ENCODE data around the gene PRL.

PRL gene

DNA sequence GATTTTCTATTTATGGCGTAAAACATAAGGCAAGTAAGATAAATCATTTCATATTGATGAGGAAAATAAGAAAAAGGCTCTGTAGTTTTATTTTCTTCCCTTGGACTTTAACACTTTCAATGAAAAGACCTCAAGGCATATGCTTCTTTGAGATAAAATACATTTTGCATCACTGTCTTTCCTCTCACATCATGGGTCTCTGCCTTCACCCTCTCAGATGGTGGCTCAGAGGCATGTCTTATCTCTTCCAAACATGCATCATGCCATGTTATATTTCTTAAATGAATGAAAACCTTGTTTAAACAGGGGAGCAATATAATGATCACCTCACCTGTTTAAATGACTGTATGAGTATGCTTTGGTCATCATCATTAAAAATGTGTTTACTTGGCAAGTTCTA lies 59.3 kb downstream of the PRL start:
- no peaks in the 10 kb centered on the region for H3K36me3 ChIP-seq (ENCODE audit: control insufficient read depth, insufficient read depth, low read length)
- no peaks in the 10 kb centered on the region for H3K9me3 ChIP-seq (ENCODE audit: control insufficient read depth, low read length)
- H3K27ac ChIP-seq (ENCODE audit: insufficient read depth, low read depth, low read length, poor library complexity, severe bottlenecking), result no peak overlapping the region
- no CpG with 5 or more reads among the region's 1 CpG for WGBS, 2 experiments
- no peaks in the 10 kb centered on the region for H3K27me3 ChIP-seq (ENCODE audit: control insufficient read depth, insufficient read depth, low read length, poor library complexity, severe bottlenecking)
- H3K4me1 ChIP-seq (ENCODE audit: control insufficient read depth, insufficient read depth, low read length), result no peaks in the 10 kb centered on the region
- no peak overlapping the region for H3K4me3 ChIP-seq (ENCODE audit: insufficient read depth, low read depth, low read length)

Measured in ectodermal cell (in vitro differentiated cells).